RWPE2 (cell line): Measurements from ENCODE around the gene GATB.

Source experiments
- ATAC-seq: fragments of 200-7000 bp; cut with Tn5 transposase; 3 replicates; pipeline ENCODE4 v1.9.1; 2021; ENCODE audit warnings: low read depth
- DNase-seq: peaks from one replicate; pipeline ENCODE4 v3.0.0-alpha.2; 2020; ENCODE audit warnings: low spot score
- H3K27ac ChIP-seq: fragments of 450-650 bp; 2 replicates; pipeline ENCODE4 v1.5.1; 2017; ENCODE audit warnings: mild to moderate bottlenecking; ENCODE audit not compliant: poor library complexity, severe bottlenecking
- H3K27me3 ChIP-seq: fragments of 250-450 bp; sonication (Bioruptor Pico); 2 replicates; pipeline ENCODE4 v1.5.1; 2021; ENCODE audit warnings: mild to moderate bottlenecking, moderate library complexity; ENCODE audit not compliant: insufficient read depth, poor library complexity, severe bottlenecking
- H3K36me3 ChIP-seq: fragments of 250-450 bp; sonication (Bioruptor Pico); 2 replicates; pipeline ENCODE4 v1.5.1; 2020; ENCODE audit warnings: low read depth, mild to moderate bottlenecking, moderate library complexity
- H3K4me1 ChIP-seq: fragments of 250-450 bp; sonication (Bioruptor Pico); 2 replicates; pipeline ENCODE4 v1.5.1; 2021; ENCODE audit warnings: mild to moderate bottlenecking, moderate library complexity; ENCODE audit not compliant: insufficient read depth, poor library complexity, severe bottlenecking
- H3K4me3 ChIP-seq: fragments of 250-450 bp; sonication (Bioruptor Pico); 2 replicates; pipeline ENCODE4 v1.5.1; 2021; ENCODE audit warnings: mild to moderate bottlenecking, moderate library complexity; ENCODE audit not compliant: severe bottlenecking
- H3K9me3 ChIP-seq: fragments of 250-450 bp; sonication (Bioruptor Pico); 2 replicates; pipeline ENCODE4 v1.5.1; 2021; ENCODE audit warnings: mild to moderate bottlenecking, moderate library complexity; ENCODE audit not compliant: severe bottlenecking
- CTCF ChIP-seq: fragments of 450-650 bp; IDR thresholded peaks from one replicate; pipeline ENCODE4 v1.5.1; 2017; ENCODE audit warnings: mild to moderate bottlenecking, moderate library complexity; ENCODE audit not compliant: poor library complexity, severe bottlenecking

The GATB gene

GRCh38 chr4:151729731-151730559, 30.9 kb downstream of the GATB start:
- H3K27me3 ChIP-seq, result no peaks in the 10 kb centered on the region
- H3K4me3 ChIP-seq, result no peak overlapping the region
- no peaks in the 10 kb centered on the region for H3K9me3 ChIP-seq
- peaks cover 27% of the 10 kb centered on the region for H3K4me1 ChIP-seq
- peak; percentile 86 for ATAC-seq
- H3K36me3 ChIP-seq, result no peaks in the 10 kb centered on the region
- H3K27ac ChIP-seq, result peak overlapping the region; percentile 70
- DNase-seq, result peak; percentile 91
- TF ChIP-seq CTCF, result peak; percentile 29

GRCh38 chr4:151728679-151729078, 32.1 kb downstream of the GATB start:
- DNase-seq, result no peak
- no peak for ATAC-seq
- TF ChIP-seq CTCF, result no peak
- Histone ChIP-seq H3K9me3 (no peaks in the 10 kb centered on the region), H3K4me3 (no peak overlapping the region), H3K36me3 (no peaks in the 10 kb centered on the region), H3K27ac (peak overlapping the region; percentile 70), H3K4me1 (peaks cover 27% of the 10 kb centered on the region), H3K27me3 (no peaks in the 10 kb centered on the region)

GRCh38 chr4:151728006-151728405, 32.8 kb downstream of the GATB start:
- Histone ChIP-seq H3K27ac (no peak overlapping the region), H3K4me3 (no peak overlapping the region), H3K4me1 (peaks cover 27% of the 10 kb centered on the region), H3K9me3 (no peaks in the 10 kb centered on the region), H3K27me3 (no peaks in the 10 kb centered on the region), H3K36me3 (no peaks in the 10 kb centered on the region)
- no peak for ATAC-seq
- TF ChIP-seq CTCF, result no peak
- DNase-seq, result no peak

GRCh38 chr4:151727365-151727764, 33.4 kb downstream of the GATB start:
- peak; percentile 20; the same call in 1 of the 3 replicates for ATAC-seq
- H3K27me3 ChIP-seq, result no peaks in the 10 kb centered on the region
- no peak overlapping the region for H3K27ac ChIP-seq
- no peaks in the 10 kb centered on the region for H3K9me3 ChIP-seq
- TF ChIP-seq CTCF, result no peak
- no peak overlapping the region for H3K4me3 ChIP-seq
- H3K36me3 ChIP-seq, result no peaks in the 10 kb centered on the region
- H3K4me1 ChIP-seq, result peaks cover 27% of the 10 kb centered on the region
- DNase-seq, result no peak

- no peak overlapping the region for H3K4me3 ChIP-seq
These were observed 35.7 kb downstream of the GATB start for GRCh38 chr4:151725087-151725486.

More at GRCh38 chr4:151725087-151725486, 35.7 kb downstream of the GATB start:
- ATAC-seq (no peak), DNase-seq (no peak)
- no peaks in the 10 kb centered on the region for H3K27me3 ChIP-seq
- peaks cover 20% of the 10 kb centered on the region for H3K4me1 ChIP-seq
- H3K9me3 ChIP-seq, result no peaks in the 10 kb centered on the region
- H3K36me3 ChIP-seq, result no peaks in the 10 kb centered on the region
- no peak for TF ChIP-seq CTCF
- H3K27ac ChIP-seq, result no peak overlapping the region
